ENCODE data around the gene DRD3. TPM values are rescaled to one million over a fixed set of nuclear protein-coding genes. Genes with fewer than 3 reads are reported as not detected.

The DRD3 gene
- total and polyA plus RNA-seq, 2 experiments from 2014 or later, result 0.21 to 0.65 TPM

DNA sequence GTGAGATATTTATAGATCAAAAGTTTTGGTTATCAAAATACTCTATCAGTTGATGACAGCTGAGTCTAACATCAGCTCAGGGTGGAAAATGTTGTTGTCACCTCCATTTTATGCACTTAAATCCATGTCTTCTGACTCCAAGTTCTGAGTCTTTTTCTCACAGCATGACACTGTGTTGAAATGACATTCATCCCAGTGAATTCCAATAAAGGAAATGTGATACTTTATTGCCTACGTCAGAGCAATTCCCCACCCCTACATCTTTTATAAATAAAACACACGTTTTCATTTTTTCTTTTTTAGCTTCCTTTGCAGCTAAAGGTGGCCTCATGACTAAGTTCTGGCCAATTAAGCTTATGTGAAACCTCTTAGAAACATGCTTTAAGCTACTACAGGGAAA lies 10.7 kb downstream of the DRD3 start:
- no peaks in the 10 kb centered on the region for H3K27me3 Mint-ChIP-seq (ENCODE audit: insufficient read depth, low read depth, poor library complexity)
- H3K4me3 ChIP-seq, result no peak overlapping the region
- no peak overlapping the region for H3K4me2 ChIP-seq

More for the DNA sequence above, 10.7 kb downstream of the DRD3 start:
- no peak overlapping the region for H2AFZ ChIP-seq
- no peaks in the 10 kb centered on the region for H3K79me2 ChIP-seq (replicated peaks; ENCODE audit: insufficient read depth)
- no peaks in the 10 kb centered on the region for H3K27me3 ChIP-seq (ENCODE audit: insufficient read depth)
- H4K20me1 ChIP-seq (replicated peaks; ENCODE audit: insufficient read depth), result no peaks in the 10 kb centered on the region
- Mint-ChIP-seq H3K27ac (no peak overlapping the region), H3K4me1 (no peaks in the 10 kb centered on the region), H3K9me3 (no peaks in the 10 kb centered on the region; the same call in 2 of the 3 replicates), H3K36me3 (ENCODE audit: low read depth) (no peaks in the 10 kb centered on the region), H3K4me3 (no peak overlapping the region)
- DNase-seq (ENCODE audit: low spot score) (no peak), ATAC-seq (no peak)
- H3F3A ChIP-seq (replicated peaks; ENCODE audit: low read depth), result no peaks in the 10 kb centered on the region
- TF ChIP-seq ZNF462 (CRISPR knock-in tag; IDR thresholded peaks at IDR 0.05) (no peak), STAT1 (IDR thresholded peaks at IDR 0.05; ENCODE audit: unreplicated experiment) (no peak), CREB1 (CRISPR knock-in tag; IDR thresholded peaks at IDR 0.05; ENCODE audit: low read depth) (no peak), EZH2 (IDR thresholded peaks at IDR 0.05; ENCODE audit: low read depth, unreplicated experiment) (no peak), POLR2AphosphoS5 (IDR thresholded peaks at IDR 0.05; ENCODE audit: low read depth) (no peak), ETS1 (IDR thresholded peaks at IDR 0.05) (no peak), EZH2phosphoT487 (IDR thresholded peaks at IDR 0.05; ENCODE audit: unreplicated experiment) (no peak)
- TF ChIP-seq, protein P1, sequence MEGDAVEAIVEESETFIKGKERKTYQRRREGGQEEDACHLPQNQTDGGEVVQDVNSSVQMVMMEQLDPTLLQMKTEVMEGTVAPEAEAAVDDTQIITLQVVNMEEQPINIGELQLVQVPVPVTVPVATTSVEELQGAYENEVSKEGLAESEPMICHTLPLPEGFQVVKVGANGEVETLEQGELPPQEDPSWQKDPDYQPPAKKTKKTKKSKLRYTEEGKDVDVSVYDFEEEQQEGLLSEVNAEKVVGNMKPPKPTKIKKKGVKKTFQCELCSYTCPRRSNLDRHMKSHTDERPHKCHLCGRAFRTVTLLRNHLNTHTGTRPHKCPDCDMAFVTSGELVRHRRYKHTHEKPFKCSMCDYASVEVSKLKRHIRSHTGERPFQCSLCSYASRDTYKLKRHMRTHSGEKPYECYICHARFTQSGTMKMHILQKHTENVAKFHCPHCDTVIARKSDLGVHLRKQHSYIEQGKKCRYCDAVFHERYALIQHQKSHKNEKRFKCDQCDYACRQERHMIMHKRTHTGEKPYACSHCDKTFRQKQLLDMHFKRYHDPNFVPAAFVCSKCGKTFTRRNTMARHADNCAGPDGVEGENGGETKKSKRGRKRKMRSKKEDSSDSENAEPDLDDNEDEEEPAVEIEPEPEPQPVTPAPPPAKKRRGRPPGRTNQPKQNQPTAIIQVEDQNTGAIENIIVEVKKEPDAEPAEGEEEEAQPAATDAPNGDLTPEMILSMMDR (conservative IDR thresholded peaks at IDR 0.05; ENCODE audit: low read depth in 2 of 2), result no peak
- H3K4me1 ChIP-seq (ENCODE audit: insufficient read depth), result 0 out of 2 replicates have a peak, but pooled peaks cover 3% of the 10 kb centered on the region
- no peaks in the 10 kb centered on the region for H3K9me2 ChIP-seq (ENCODE audit: insufficient read depth)
- H3K36me3 ChIP-seq (ENCODE audit: insufficient read depth), result no peaks in the 10 kb centered on the region
- H3K27ac ChIP-seq (ENCODE audit: low read depth), result no peak overlapping the region
